HG03378 (cell line): ENCODE results near the gene PROZ.

ENCODE experiments used
- ATAC-seq: cut with Tn5 transposase; IDR thresholded peaks from one replicate; pipeline ENCODE4 v1.9.1; 2021; ENCODE audit warnings: mild to moderate bottlenecking, moderate library complexity; ENCODE audit not compliant: unreplicated experiment

Gene PROZ

GRCh38 chr13:113119822-113120189 is 38.6 kb upstream of the PROZ start:
- no peak for ATAC-seq

GRCh38 chr13:113120300-113121182 is 37.9 kb upstream of the PROZ start:
- ATAC-seq: no peak

- no peak for ATAC-seq
Observed at GRCh38 chr13:113121183-113121927, 37.1 kb upstream of the PROZ start.

GRCh38 chr13:113121928-113122471 is 36.4 kb upstream of the PROZ start:
- ATAC-seq: no peak

GRCh38 chr13:113122550-113123225 is 35.8 kb upstream of the PROZ start, which contains the start of gene F10:
F10 (plus strand) TSS chr13:113122799; CDS start chr13:113122856, 57 bp downstream.
- no peak for ATAC-seq

- no peak for ATAC-seq
Observed at GRCh38 chr13:113123226-113124201, 34.9 kb upstream of the PROZ start.

- ATAC-seq: no peak
Observed at GRCh38 chr13:113124211-113124970, 34.1 kb upstream of the PROZ start.

GRCh38 chr13:113125506-113126264 is 32.8 kb upstream of the PROZ start:
- no peak for ATAC-seq

GRCh38 chr13:113126265-113127150 is 31.9 kb upstream of the PROZ start:
- no peak for ATAC-seq

- no peak for ATAC-seq
Observed at GRCh38 chr13:113129480-113129879, 29.0 kb upstream of the PROZ start.

- no peak for ATAC-seq
Observed at GRCh38 chr13:113129921-113130750, 28.3 kb upstream of the PROZ start.

GRCh38 chr13:113135281-113135760 is 23.1 kb upstream of the PROZ start:
- no peak for ATAC-seq

GRCh38 chr13:113137691-113138298 is 20.7 kb upstream of the PROZ start:
- no peak for ATAC-seq

GRCh38 chr13:113138792-113139551 is 19.5 kb upstream of the PROZ start:
- ATAC-seq: no peak

GRCh38 chr13:113139577-113139976 is 18.9 kb upstream of the PROZ start:
- no peak for ATAC-seq
